Smooth muscle cell of the brain vasculature (primary cell): Measurements from ENCODE around the gene PROX1.

Experiments used
- DNase-seq: peaks from one replicate; pipeline ENCODE4 v3.0.0-alpha.2; 2012; ENCODE audit warnings: low read depth, low spot score

Gene PROX1, protein sequence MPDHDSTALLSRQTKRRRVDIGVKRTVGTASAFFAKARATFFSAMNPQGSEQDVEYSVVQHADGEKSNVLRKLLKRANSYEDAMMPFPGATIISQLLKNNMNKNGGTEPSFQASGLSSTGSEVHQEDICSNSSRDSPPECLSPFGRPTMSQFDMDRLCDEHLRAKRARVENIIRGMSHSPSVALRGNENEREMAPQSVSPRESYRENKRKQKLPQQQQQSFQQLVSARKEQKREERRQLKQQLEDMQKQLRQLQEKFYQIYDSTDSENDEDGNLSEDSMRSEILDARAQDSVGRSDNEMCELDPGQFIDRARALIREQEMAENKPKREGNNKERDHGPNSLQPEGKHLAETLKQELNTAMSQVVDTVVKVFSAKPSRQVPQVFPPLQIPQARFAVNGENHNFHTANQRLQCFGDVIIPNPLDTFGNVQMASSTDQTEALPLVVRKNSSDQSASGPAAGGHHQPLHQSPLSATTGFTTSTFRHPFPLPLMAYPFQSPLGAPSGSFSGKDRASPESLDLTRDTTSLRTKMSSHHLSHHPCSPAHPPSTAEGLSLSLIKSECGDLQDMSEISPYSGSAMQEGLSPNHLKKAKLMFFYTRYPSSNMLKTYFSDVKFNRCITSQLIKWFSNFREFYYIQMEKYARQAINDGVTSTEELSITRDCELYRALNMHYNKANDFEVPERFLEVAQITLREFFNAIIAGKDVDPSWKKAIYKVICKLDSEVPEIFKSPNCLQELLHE

GRCh38 chr1:213987927-213988506 lies at the start of gene PROX1:
Gene PROX1 (plus strand): TSS chr1:213987973. CDS start chr1:213996536, 8,563 bp downstream.
- peak; percentile 40 for DNase-seq

DNA sequence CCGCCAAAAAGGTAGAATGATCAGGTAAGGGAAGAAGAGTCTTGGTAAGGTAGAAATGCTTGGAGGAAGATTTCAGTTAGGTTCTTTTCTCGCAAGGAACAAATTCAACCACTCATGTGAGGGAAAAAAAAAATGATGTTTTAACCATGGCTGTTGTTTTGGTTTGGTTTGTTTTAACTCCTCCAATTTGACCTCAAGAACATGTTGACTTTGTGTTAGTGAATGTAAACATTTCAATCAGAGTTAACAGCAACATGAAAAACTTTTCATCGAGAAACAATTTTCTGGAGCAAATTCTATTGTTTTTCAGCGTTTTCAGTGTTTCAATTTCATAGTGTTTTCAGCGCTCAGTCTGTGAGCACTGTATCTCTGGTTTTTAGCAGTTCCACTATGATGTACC lies 49.0 kb upstream of the PROX1 start:
- no peak for DNase-seq

GRCh38 chr1:213939888-213940287 lies 47.9 kb upstream of the PROX1 start:
- no peak for DNase-seq

DNA sequence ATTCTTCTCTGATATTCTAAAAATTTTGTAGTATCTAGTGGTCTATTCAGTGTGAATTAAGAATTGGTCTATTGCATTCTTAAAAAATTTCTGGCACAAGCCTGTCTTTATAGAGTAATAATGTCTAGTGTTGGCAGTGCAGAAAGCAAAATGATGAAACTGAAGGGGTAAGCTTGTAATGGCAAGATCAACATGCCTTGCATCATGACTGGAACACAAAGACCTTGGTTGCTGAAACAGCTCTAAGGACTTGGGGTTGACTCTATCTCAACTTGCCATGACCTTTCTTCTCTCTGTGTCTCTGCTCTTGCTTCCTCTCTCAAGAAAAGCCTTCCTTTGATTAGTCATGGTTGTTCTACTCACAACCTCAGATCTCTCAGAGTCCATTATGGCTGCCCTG lies 46.8 kb upstream of the PROX1 start:
- no peak for DNase-seq

- no peak for DNase-seq
Observed at GRCh38 chr1:213942061-213942460, 45.7 kb upstream of the PROX1 start.

GRCh38 chr1:213947200-213947801 lies 40.5 kb upstream of the PROX1 start:
- no peak for DNase-seq

DNA sequence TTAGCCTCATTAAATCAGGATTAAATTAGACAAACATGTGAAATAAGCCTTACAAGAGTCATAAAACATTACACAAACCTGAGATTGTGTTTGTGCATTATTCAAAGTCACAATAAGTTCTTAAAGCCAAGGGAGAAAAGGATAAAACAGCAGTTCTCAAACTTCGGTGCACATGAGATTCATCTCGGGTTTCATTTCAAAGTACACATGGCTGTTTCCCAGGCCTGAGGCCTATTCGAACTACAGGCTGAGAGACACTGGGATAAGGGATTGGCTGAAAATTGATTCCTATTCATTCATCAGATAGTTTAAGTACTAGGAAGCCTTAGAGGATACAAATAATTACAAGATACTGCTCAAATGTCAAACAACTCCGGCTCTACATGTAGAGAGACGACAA lies 35.9 kb upstream of the PROX1 start:
- DNase-seq: no peak

GRCh38 chr1:213953806-213954205 lies 34.0 kb upstream of the PROX1 start:
- DNase-seq: no peak

- DNase-seq: no peak
Observed at GRCh38 chr1:213956295-213956770, 31.4 kb upstream of the PROX1 start.

GRCh38 chr1:213958346-213958745 lies 29.4 kb upstream of the PROX1 start:
- no peak for DNase-seq

- DNase-seq: no peak
Observed at GRCh38 chr1:213960963-213961362, 26.8 kb upstream of the PROX1 start.

GRCh38 chr1:213962508-213962907 lies 25.3 kb upstream of the PROX1 start:
- DNase-seq: no peak

GRCh38 chr1:213966122-213966521 lies 21.7 kb upstream of the PROX1 start:
- no peak for DNase-seq

DNA sequence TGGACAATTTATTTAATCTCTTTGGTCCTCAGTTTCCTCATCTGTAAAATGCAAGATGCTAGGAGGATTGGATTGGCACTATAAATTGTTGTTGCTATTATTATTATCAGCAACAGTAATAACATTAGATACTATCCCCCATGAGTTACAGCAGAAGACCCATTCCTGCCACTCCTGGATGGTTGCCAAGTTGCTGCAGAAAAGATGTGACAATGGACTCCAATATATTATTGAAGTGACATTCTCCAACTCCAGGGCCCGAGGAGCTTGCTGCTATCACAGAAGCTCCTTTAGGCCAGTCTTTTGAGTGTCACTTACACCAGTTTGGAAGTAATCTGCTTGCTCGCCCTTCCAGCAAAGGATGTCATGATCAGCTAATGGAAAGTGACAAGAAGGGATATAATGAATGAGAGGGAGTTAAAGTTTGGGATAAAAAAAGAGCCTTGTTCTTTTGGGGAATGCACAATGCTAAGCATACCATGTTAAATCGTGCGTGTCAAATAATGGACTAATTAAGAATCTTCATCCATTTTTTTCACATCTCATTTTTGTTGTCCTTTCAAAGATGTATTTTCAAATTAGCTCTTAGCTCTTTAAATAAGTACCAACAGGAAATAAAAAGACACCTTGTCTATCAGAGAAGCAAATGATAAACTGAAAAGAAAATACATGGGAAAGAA lies 19.5 kb upstream of the PROX1 start:
- DNase-seq: no peak

GRCh38 chr1:213969958-213970555 lies 17.7 kb upstream of the PROX1 start:
- DNase-seq: no peak

- DNase-seq: no peak
Observed at GRCh38 chr1:213972141-213972540, 15.6 kb upstream of the PROX1 start.

GRCh38 chr1:213973129-213973528 lies 14.6 kb upstream of the PROX1 start:
- no peak for DNase-seq

DNA sequence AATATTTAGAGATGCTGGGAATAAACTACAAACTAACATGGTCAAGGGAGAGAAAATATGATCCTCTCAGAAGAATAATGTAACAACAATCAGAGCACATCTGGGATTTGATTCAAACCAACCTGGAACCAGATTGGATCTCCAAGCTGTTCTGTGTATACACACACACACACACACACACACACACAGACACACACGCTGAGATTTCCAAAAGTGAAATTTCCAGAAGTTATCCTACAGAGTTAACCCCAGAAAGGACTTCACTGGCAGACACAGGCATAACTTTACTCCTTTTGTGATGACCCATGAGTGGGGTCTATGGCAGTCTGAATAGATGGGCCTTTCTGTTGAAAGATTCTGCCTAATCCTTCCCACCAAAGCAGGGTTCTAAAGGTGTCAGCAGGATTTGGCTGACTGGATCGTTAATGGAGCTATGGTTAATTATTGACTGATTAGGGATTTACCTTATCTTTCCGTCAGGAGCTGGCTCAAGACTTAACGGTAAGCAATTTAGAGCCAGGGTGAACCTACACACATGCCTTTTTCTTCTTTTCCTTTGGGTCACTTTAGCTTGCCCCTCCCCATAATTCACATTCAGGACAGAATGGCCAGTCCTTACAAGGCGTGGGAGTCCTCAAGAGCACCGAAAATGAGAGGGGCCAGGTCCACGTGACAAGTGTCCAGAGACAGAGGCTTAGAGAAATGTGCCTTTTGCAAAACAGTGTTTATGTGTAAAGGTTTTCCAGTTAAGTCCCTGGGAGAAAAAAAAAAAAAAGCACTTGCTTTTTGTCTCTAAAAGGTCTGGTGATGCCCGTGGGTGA lies 10.9 kb upstream of the PROX1 start:
- no peak for DNase-seq

DNA sequence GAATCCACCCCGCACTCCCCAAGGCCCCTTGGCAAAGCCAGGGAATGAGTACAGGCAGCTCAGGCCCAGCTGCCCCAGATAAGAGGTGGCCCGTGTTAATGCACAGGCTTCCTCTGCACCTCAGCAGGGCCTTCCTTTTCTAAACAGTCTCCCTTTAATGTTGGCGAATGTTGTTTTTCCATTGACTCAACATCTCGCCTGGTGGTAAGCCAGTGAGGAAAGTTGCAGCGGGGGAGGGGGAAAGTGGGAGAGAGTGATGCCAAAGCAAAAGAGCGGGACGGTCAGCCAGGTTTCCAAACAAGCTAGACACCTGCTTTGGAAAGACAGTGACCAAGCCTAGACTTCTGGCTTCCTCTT lies 10.3 kb upstream of the PROX1 start:
- DNase-seq: no peak

DNA sequence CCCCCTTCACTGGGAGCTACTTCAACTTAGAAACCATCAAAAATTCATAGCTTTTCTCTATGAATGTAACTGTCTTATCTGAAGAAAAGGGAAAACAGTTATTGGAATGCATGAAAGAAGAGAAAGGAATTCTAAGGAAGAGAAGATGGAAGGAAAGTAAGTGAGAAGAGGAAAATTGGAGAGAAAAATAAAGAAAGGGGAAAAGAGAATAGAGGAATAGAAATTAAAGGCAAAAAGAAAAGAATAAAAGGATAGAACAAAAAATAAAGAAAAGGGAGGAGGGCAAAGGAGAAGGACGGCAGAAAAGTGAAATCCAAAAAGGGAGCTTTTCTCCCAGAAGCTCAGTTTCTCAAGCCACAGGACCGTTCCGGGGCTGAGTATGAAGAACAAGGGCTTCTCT lies 9.9 kb upstream of the PROX1 start:
- no peak for DNase-seq
